NCI-H187 treated with DMSO at 0.1 percent for 48 hours (cell line): ENCODE results near the gene PTPRN2.
"Not testable (repeated sequence)": the region's sequence is repeated elsewhere in the genome, so short reads cannot be mapped to it uniquely, and the experiment has no call there.

ENCODE experiments used
- DNase-seq: peaks from one replicate; lab custom pipeline; 2025; lab: John Stamatoyannopoulos, UW

Gene PTPRN2

GRCh38 chr7:158228131-158228530 is 359.5 kb downstream of the PTPRN2 start:
- no peak for DNase-seq

GRCh38 chr7:158227258-158227984 is 360.2 kb downstream of the PTPRN2 start:
- DNase-seq = no peak

- no peak for DNase-seq
Measured at GRCh38 chr7:158216198-158216597, 371.4 kb downstream of the PTPRN2 start.

GRCh38 chr7:158209435-158209834 is 378.2 kb downstream of the PTPRN2 start:
- DNase-seq = no peak

- no peak for DNase-seq
Measured at GRCh38 chr7:158206341-158206740, 381.3 kb downstream of the PTPRN2 start.

GRCh38 chr7:158204453-158204852 is 383.2 kb downstream of the PTPRN2 start:
- no peak for DNase-seq

- not testable (repeated sequence) for DNase-seq
Measured at GRCh38 chr7:158203948-158204347, 383.7 kb downstream of the PTPRN2 start.

GRCh38 chr7:158194365-158194900 is 393.2 kb downstream of the PTPRN2 start:
- DNase-seq = no peak

- DNase-seq = no peak
Measured at GRCh38 chr7:158193446-158193845, 394.2 kb downstream of the PTPRN2 start.

- no peak for DNase-seq
Measured at GRCh38 chr7:158192956-158193355, 394.7 kb downstream of the PTPRN2 start.

GRCh38 chr7:158192184-158192835 is 395.3 kb downstream of the PTPRN2 start:
- no peak for DNase-seq

- DNase-seq = no peak
Measured at GRCh38 chr7:158191671-158192070, 396.0 kb downstream of the PTPRN2 start.

GRCh38 chr7:158190756-158191155 is 396.9 kb downstream of the PTPRN2 start:
- no peak for DNase-seq

GRCh38 chr7:158188676-158189075 is 398.9 kb downstream of the PTPRN2 start:
- no peak for DNase-seq

GRCh38 chr7:158187694-158187994 is 400.0 kb downstream of the PTPRN2 start:
- no peak for DNase-seq

- no peak for DNase-seq
Measured at GRCh38 chr7:158186864-158187693, 400.5 kb downstream of the PTPRN2 start.

- DNase-seq = no peak
Measured at GRCh38 chr7:158186406-158186805, 401.2 kb downstream of the PTPRN2 start.

GRCh38 chr7:158185653-158186052 is 402.0 kb downstream of the PTPRN2 start:
- no peak for DNase-seq

GRCh38 chr7:158183431-158183830 is 404.2 kb downstream of the PTPRN2 start:
- DNase-seq = no peak

- no peak for DNase-seq
Measured at GRCh38 chr7:158176561-158177173, 411.0 kb downstream of the PTPRN2 start.

- DNase-seq = no peak
Measured at GRCh38 chr7:158175779-158176178, 411.8 kb downstream of the PTPRN2 start.

GRCh38 chr7:158174947-158175346 is 412.7 kb downstream of the PTPRN2 start:
- DNase-seq = no peak
